ENCODE data around the gene PRKAG2.

The PRKAG2 gene

GRCh38 chr7:151644554-151644953 is 232.4 kb downstream of the PRKAG2 start:
- no peak for DNase-seq (ENCODE audit: low spot score)

DNA sequence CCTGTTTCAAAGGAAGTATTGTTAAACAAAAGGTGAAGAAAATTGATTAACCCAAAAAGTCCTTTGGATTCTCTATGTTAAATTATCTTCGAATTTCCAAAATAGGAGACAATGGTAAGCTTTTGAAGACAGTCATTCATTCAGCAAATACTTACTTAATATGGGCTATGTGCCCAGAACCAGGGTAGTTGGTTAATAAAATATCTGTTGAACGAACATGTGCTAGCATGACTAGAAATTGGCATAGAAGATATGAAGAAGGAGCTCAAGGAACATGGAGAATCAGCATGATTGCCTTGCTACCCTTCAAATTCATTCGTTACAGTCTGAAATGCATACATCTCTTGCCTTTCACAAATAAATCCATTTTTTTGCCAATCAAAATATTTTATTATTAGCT is 234.2 kb downstream of the PRKAG2 start:
- DNase-seq (ENCODE audit: low spot score): no peak

DNA sequence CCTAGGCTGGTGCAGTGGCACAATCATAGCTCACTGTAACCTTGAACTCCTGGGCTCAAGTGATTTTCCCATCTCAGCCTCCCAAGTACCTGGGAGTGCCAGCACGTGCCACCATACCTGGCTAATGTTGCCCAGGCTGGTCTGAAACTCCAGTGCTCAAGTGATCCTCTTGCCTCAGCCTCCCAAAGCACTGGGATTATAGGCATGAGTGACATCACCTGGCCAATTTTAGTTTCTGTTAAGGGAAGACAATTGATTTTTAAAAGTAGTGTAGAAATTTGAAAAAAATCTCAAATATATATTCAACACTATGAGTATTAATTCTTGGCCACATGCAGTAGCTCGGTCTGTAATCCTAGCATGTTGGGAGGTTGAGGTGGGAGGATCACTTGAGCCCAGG is 235.3 kb downstream of the PRKAG2 start:
- DNase-seq (ENCODE audit: low spot score): no peak

DNA sequence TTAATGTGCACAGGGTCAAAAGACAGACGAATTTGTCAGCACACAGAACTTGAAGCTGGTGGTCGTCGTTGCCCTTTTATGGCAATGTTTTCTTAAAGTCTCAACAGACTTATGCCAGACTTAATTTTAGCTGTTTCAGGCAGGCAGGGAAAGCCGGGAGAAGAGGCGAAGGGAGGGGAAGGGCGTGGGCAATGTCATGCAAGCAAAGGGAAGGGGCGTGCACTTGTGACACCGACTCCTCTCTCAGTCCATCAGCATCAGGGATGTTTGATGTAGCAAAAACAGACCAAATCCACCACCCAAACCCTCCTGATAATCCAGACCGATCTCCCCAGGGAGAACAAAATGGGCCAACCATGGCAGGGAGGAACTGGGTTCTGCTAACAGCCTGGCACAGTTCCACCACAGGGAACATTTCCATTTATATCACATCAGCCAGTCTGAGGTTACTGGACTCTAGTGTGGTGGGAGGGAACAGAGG is 239.1 kb downstream of the PRKAG2 start:
- DNase-seq (ENCODE audit: low spot score): no peak

GRCh38 chr7:151634643-151635042 is 242.3 kb downstream of the PRKAG2 start:
- no peak for DNase-seq (ENCODE audit: low spot score)

- DNase-seq (ENCODE audit: low spot score): no peak
Measured at GRCh38 chr7:151633516-151633812, 243.5 kb downstream of the PRKAG2 start.

DNA sequence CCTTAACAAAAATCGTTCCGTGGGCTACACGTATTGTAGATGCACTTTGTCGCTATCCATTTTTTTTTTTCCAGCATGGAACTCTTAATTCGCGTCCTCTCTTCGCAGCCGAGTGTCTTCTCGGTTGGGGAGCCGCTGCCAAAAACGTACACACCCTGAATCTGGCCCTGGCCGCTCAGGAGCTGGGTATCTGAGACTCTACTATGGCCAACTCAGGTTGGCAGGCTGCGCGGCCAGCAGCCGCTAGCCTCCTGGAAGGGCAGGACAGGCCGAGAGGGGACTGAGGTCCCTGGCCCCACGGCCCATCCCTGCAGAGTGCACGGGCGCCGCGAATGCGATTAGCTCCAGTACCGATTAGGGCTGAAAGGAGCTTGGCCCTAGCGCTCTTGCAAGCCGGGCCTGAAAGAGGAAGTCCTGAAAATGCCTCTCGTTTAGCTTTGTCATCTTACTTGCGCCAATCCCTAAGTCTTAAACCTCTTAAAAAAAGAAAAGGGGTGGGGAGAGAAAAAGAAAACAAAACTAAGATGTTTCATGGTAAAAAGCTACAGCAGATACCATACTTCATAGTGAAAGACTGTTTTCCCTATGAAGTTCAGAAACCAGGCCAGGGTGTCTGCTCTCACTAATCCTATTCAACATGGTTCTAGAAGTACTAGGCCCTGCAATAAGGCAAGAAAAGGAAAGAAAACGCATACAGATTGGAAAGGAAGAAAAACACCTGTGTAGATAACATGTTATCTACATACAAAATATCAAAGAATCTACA is 244.0 kb downstream of the PRKAG2 start:
- DNase-seq (ENCODE audit: low spot score): no peak

- peak; percentile 60 for DNase-seq (ENCODE audit: low spot score)
Measured at GRCh38 chr7:151631953-151632749, 244.8 kb downstream of the PRKAG2 start.

DNA sequence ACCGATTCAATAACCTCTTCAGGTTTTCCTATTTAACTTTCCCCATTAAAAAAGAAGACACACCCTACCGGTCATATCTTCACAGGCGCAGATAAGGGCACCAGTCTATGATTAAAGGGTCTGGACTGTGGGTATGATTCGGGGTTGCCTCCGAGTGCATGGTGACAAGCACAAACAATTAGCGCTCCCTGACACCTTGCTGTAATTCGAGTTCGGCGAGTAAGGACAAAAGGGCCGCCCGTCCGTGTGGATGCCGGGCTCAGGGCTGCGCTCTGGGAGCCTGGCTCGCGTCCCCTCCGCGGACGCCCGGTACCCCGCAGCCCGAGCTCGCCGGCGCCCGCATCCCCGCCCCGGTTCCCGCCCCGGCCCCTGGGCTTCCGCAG is 245.4 kb downstream of the PRKAG2 start:
- peak; percentile 41 for DNase-seq (ENCODE audit: low spot score)

DNA sequence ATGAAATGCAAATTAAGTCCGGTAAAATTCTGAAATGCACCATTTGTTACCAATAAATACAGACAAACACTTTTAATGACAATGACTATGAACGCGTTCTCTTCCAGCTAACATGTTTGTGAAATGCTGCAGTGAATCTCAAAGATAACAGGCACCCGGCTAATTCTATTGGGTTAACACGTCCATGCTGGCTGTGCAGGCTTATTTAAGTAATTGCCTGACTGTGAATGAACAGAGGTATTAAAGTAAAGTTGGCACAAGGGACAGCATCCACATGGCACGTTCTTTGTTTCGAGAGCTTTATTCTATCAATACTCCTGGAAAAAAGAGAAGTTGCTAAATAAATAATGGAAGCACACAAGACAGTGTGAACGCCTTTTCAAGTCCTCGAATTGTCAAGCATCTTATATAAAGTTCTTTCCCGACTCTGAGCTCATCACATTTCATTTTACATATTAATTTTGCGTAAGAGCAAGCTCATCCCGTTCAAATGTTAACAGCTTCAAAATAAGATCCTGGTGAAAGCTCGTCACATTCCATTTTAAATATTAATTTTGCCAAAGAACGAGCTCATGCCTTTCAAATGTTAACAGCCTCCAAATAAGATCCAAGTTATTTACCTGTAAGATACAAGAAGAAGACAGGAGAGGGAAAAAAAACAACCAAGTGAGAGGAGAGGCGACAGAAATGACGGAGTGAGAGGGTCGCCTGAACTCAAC is 245.9 kb downstream of the PRKAG2 start:
- DNase-seq (ENCODE audit: low spot score): no peak

GRCh38 chr7:151630358-151630757 is 246.6 kb downstream of the PRKAG2 start:
- no peak for DNase-seq (ENCODE audit: low spot score)

DNA sequence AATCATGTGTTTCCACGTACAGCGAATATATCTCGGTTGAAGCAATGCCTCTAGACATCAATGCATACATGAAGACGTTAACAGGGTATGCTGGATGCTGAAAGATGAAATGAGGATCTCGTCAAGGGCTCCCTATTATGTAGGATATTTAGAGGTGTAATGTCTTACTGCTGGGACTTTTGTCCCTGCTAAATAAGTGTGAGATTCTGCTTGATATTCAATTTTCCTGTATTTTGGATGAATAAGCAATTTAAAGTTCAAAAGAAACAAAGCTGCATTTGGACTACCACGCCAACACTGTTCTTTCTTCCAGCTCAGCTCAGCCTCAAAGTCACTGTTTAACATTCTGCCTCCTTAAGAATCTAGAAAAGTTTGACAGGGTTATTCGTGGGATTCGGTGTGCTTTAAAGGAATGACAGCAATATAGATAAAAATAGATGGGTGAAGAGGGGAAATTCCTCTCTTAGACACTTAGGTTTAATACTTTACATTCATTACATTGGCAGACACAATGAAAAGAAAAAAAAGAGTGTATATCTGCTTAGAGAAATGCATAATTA is 247.1 kb downstream of the PRKAG2 start:
- no peak for DNase-seq (ENCODE audit: low spot score)

DNA sequence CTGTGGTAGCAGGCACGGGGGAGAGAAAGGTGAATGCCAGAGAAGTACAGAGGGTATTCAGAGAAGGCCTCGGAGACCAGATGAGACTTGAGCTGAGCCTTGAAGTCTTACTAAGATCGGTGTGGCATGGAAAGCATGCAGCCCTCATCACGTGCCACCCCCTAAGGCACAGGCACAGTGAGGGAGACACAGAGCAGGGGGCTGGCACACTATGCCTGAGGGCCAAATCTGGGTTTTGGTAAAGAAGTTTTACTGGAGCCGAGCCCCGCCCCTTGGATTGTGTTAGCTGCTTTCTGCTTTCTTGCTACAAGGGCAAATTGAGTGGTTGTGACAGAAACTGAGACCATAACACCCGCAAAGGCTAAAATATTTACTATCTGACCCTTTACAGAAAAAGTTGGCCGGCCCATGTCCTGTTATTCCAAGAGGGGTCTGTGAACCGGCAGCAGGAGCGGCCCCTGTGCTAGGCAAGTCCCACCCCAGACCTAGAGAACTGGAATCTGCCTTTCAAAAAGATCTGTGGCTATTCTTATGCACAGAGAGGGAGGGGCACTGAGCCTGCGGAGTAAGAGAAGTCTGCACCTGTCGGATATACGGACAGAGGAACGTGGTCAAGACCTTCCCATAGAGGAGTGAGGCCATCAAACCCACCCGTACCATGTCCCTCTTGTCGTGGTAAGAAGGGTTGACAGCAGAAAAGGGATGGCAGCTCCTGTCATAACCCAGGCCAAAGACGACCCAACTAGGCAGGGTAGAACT is 247.9 kb downstream of the PRKAG2 start:
- no peak for DNase-seq (ENCODE audit: low spot score)

DNA sequence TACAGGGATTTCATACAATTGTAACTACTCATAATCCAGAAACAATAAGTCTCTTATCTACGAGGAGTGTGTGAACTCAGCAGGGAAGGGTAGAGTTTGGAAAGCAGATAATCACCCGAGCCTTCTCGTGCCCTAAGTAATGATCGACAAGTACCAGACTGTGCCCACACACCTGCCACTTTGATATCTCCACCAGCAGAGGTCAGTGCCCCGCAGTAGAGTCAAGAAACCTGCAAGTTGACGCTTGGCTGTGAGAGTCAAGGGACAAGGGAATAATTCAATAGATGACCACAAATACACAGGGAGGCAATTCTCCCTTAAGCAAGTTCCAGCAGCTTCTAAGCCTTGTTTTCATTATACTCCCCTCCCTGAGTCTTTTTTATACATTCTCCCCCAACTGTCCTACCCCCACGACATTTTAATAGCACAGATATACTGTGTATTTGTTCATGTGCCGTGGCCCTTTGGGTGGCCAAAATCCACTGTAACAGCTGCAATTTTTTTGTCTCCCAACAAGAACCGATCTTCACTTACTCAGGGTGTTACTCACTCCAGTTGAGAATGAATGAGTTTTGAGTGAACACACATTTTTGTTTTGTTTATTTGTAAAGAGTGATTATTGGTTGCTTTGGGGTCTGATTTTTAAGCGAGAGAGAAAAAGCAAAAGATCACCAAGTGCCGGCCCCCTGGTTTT is 250.3 kb downstream of the PRKAG2 start:
- no peak for DNase-seq (ENCODE audit: low spot score)

DNA sequence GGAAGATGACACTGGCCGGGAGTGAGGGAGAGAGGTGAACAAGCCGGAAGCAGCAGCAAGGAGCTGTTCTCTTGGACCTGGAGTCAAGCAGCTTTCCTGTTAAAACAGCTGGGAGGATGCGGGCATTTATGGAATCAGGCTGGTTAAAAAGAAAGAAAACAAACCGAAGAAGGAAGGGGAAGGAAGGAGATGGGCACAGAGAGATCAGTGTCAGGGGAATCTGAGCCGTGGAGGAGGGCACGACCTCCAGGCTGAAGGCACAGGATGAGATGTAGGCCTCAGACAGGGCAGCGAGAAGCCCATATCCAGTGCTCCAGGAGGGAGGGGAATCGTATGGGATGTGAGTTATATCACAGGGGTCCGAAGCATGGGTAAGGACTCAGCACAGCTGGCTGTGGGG is 251.3 kb downstream of the PRKAG2 start:
- DNase-seq (ENCODE audit: low spot score): no peak

DNA sequence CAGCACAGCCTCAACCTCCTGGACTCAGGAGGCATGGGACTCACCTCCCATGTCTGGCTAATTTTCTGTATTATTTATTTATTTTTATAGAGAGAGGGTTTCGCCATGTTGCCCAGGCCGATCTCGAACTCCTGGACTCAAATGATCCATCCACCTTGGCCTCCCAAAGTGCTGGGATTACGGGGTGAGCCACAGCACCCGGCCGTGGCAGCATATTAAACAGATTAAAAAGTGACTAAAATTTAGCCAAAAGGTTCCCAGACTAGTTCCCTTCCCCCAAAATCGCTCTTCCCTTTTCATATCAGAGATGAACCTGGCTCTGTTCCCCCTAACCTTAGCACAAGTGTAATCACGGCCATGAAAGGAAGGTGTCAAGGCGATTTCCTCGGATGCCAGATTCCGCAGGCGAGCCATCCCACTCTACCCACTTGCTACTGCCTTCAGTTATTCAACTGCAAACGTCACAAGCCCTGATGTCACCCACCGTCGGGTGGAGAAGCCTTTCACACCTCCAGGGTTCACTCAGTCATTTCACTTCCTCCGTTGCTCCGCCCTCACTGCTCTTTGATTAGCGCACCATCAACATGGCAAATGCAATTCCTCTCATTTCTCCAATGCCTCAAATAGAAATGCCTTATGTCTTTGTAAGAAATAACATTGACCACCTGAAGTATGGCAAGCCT is 252.5 kb downstream of the PRKAG2 start:
- DNase-seq (ENCODE audit: low spot score): no peak

GRCh38 chr7:151623766-151624165 is 253.1 kb downstream of the PRKAG2 start:
- peak; percentile 93 for DNase-seq (ENCODE audit: low spot score)

DNA sequence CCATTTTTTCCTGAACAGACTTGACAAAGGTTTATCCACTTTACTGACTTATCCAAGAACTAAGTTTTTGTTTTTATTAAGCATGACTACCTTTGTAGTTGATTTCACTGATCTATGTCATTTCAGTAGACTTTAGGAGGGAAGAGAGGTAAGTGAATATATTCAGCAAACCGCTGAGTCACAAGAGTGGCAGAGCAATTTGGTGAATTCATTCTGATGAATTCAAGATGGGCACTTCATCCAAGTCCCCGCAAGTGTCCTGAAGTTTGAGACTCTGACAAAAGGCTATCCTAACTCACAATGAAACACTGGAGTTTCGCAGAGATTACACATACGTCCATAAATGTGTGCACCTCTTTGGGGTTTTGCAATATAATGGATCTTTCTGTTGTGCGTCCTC is 255.0 kb downstream of the PRKAG2 start:
- DNase-seq (ENCODE audit: low spot score): no peak

DNA sequence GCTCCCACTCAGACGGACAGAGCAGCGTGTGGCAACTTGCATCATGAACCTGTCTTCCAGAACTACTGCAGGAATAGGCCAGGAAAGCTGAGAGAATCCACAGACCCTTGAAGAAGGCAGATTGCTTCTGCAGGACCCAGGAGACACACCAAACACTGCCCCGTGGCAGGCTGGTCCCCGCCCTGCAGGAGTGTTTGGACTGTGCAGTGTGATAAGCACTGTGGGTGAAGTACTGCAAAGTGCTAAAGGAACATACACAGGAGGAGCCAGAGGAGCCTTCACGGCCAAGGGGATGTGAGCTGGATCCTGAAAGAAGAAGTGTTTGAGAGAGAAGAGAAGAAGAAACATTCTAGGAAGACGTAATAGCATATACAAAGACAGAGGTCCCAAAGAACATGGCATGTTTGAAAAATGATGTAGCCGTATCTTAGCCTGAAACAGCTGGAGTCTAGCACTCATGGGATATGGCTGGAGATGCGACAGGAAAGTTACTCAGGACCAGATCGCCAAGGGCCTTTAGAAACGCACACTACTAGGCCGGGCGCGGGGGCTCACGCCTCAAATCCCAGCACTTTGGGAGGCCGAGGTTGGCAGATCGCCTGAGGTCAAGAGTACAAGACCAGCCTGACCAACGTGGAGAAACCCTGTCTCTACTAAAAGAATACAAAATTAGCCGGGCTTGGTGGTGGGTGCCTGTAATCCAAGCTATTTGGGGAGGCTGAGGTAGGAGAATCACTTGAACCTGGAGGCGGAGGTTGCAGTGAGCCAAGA is 260.3 kb downstream of the PRKAG2 start:
- no peak for DNase-seq (ENCODE audit: low spot score)

- no peak for DNase-seq (ENCODE audit: low spot score)
Measured at GRCh38 chr7:151615784-151616183, 261.1 kb downstream of the PRKAG2 start.

All from kidney capillary endothelial cell (primary cell).